ENCODE measurements around the gene HLF. TPM values are rescaled to one million over a fixed set of nuclear protein-coding genes. Genes with fewer than 3 reads are reported as not detected.

Gene HLF
- total RNA-seq, 1 experiment from 2014 or later: 1.3 TPM

- H3K4me1 Mint-ChIP-seq (ENCODE audit: low read depth, unreplicated experiment): no peaks in the 10 kb centered on the region
- DNase-seq: no peak
- no peak overlapping the region for H3K27ac Mint-ChIP-seq (ENCODE audit: unreplicated experiment)
- no peaks in the 10 kb centered on the region for H3K9me3 Mint-ChIP-seq (ENCODE audit: low read depth, unreplicated experiment)
- H3K27me3 Mint-ChIP-seq (ENCODE audit: unreplicated experiment): peaks cover 25% of the 10 kb centered on the region
- no TSS peak for BruUV-seq (replicated peaks)
- intact Hi-C loops (cut with micrococcal nuclease; ENCODE audit: unreplicated experiment): no loop called here
- CTCF ChIA-PET: no interaction called here
- H3K4me3 Mint-ChIP-seq (ENCODE audit: low read depth, unreplicated experiment): no peak overlapping the region
- H3K36me3 Mint-ChIP-seq (ENCODE audit: insufficient read depth, unreplicated experiment): peaks cover 7% of the 10 kb centered on the region
- TF ChIP-seq, protein P1, sequence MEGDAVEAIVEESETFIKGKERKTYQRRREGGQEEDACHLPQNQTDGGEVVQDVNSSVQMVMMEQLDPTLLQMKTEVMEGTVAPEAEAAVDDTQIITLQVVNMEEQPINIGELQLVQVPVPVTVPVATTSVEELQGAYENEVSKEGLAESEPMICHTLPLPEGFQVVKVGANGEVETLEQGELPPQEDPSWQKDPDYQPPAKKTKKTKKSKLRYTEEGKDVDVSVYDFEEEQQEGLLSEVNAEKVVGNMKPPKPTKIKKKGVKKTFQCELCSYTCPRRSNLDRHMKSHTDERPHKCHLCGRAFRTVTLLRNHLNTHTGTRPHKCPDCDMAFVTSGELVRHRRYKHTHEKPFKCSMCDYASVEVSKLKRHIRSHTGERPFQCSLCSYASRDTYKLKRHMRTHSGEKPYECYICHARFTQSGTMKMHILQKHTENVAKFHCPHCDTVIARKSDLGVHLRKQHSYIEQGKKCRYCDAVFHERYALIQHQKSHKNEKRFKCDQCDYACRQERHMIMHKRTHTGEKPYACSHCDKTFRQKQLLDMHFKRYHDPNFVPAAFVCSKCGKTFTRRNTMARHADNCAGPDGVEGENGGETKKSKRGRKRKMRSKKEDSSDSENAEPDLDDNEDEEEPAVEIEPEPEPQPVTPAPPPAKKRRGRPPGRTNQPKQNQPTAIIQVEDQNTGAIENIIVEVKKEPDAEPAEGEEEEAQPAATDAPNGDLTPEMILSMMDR (IDR thresholded peaks at IDR 0.05; ENCODE audit: unreplicated experiment): no peak
Observed at GRCh38 chr17:55267777-55268648, 3.3 kb downstream of the HLF start.

DNA sequence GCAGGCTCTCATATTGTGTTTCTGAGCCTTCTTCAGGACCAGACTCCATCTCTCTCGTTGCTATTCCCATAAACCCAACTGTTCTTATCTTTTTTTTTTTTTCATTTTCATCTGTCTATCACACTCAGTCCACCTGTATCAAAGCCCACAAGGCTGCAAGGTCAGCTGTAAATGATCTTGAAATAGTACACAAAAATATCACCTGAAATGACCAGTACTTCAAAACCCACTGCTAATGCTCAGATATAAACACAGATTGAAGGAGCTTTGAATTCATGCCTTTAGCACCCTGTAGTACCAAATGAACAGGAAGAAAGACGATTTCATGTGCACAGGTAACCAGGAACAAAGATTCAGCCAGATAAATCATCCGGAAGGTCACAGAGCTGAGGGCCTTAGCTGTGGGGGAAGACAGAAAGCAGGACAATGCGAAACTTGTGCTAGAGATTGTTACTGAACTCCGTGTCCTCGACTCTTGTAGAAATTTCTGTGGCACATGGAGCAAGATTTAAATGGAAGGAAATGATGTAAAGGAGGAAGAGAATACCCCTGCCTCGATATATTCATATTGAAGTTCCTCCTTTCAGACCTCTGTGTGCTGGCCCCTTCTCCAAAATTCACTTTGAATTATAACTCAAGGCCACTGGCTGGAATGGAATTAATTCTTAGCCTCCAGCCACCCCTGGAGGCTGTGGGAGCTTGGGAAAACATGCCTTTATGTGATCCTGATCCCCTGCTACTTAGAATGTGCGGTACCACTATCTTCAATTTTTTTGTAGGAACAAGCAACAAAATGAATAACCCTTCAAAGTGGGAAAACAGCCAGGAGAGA is 4.1 kb downstream of the HLF start:
- peaks cover 8% of the 10 kb centered on the region for H3K4me1 Mint-ChIP-seq (ENCODE audit: low read depth, unreplicated experiment)
- CTCF ChIA-PET: no interaction called here
- no peak overlapping the region for H3K27ac Mint-ChIP-seq (ENCODE audit: unreplicated experiment)
- TF ChIP-seq, protein P1 (IDR thresholded peaks at IDR 0.05; ENCODE audit: unreplicated experiment): no peak
- H3K36me3 Mint-ChIP-seq (ENCODE audit: insufficient read depth, unreplicated experiment): peaks cover 7% of the 10 kb centered on the region
- intact Hi-C loops (cut with micrococcal nuclease; ENCODE audit: unreplicated experiment): no loop called here
- no peak for DNase-seq
- H3K4me3 Mint-ChIP-seq (ENCODE audit: low read depth, unreplicated experiment): no peak overlapping the region
- no TSS peak for BruUV-seq (replicated peaks)
- H3K27me3 Mint-ChIP-seq (ENCODE audit: unreplicated experiment): peaks cover 17% of the 10 kb centered on the region
- H3K9me3 Mint-ChIP-seq (ENCODE audit: low read depth, unreplicated experiment): no peaks in the 10 kb centered on the region

GRCh38 chr17:55269894-55270293 is 5.1 kb downstream of the HLF start:
- Mint-ChIP-seq H3K27me3 (ENCODE audit: unreplicated experiment) (peaks cover 13% of the 10 kb centered on the region), H3K36me3 (ENCODE audit: insufficient read depth, unreplicated experiment) (peaks cover 7% of the 10 kb centered on the region), H3K9me3 (ENCODE audit: low read depth, unreplicated experiment) (no peaks in the 10 kb centered on the region), H3K4me3 (ENCODE audit: low read depth, unreplicated experiment) (no peak overlapping the region), H3K27ac (ENCODE audit: unreplicated experiment) (no peak overlapping the region), H3K4me1 (ENCODE audit: low read depth, unreplicated experiment) (peaks cover 12% of the 10 kb centered on the region)
- intact Hi-C loops (cut with micrococcal nuclease; ENCODE audit: unreplicated experiment): no loop called here
- CTCF ChIA-PET: no interaction called here
- BruUV-seq (replicated peaks): no TSS peak
- TF ChIP-seq, protein P1 (IDR thresholded peaks at IDR 0.05; ENCODE audit: unreplicated experiment): no peak
- DNase-seq: no peak

DNA sequence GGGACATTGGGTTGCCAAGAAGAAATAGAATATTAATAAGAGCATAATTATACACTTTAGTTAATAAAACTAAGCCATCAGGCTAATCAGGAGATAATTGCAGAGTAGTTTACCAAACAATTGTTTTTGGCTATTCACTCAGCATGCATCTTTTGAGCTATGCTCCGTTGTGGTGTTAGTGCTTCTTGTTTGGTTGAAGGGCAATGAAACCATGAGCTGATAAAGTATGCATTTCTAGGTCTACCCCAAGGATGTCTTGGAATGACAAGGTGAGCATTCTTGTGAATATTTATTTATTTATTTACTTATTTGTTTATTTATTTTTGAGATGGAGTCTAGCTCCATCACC is 6.4 kb downstream of the HLF start:
- no peak overlapping the region for H3K27ac Mint-ChIP-seq (ENCODE audit: unreplicated experiment)
- H3K27me3 Mint-ChIP-seq (ENCODE audit: unreplicated experiment): peaks cover 10% of the 10 kb centered on the region
- no peak for DNase-seq
- H3K9me3 Mint-ChIP-seq (ENCODE audit: low read depth, unreplicated experiment): no peaks in the 10 kb centered on the region
- no TSS peak for BruUV-seq (replicated peaks)
- CTCF ChIA-PET: no interaction called here
- H3K36me3 Mint-ChIP-seq (ENCODE audit: insufficient read depth, unreplicated experiment): peaks cover under 1% of the 10 kb centered on the region
- H3K4me3 Mint-ChIP-seq (ENCODE audit: low read depth, unreplicated experiment): no peak overlapping the region
- peaks cover 18% of the 10 kb centered on the region for H3K4me1 Mint-ChIP-seq (ENCODE audit: low read depth, unreplicated experiment)
- intact Hi-C loops (cut with micrococcal nuclease; ENCODE audit: unreplicated experiment): no loop called here
- TF ChIP-seq, protein P1 (IDR thresholded peaks at IDR 0.05; ENCODE audit: unreplicated experiment): no peak
